C1 segment of cervical spinal cord (tissue), 14 donors: ENCODE results near the gene FGF18.

Source experiments
- DNase-seq, 14 donors: peaks; one replicate each; lab custom pipeline; 2025; lab: John Stamatoyannopoulos, UW

Gene FGF18

GRCh38 chr5:171422902-171423663 lies 3.6 kb downstream of the FGF18 start:
- no peak for DNase-seq

- no peak for DNase-seq
Observed at GRCh38 chr5:171424726-171425125, 5.3 kb downstream of the FGF18 start.

- no peak for DNase-seq
Observed at GRCh38 chr5:171425596-171426244, 6.3 kb downstream of the FGF18 start.

GRCh38 chr5:171426266-171426665 lies 6.8 kb downstream of the FGF18 start:
- no peak for DNase-seq

- no peak for DNase-seq
Observed at GRCh38 chr5:171426680-171427079, 7.2 kb downstream of the FGF18 start.

- no peak for DNase-seq
Observed at GRCh38 chr5:171427318-171428167, 8.1 kb downstream of the FGF18 start.

- no peak for DNase-seq
Observed at GRCh38 chr5:171428168-171428696, 8.8 kb downstream of the FGF18 start.

GRCh38 chr5:171428809-171429542 lies 9.5 kb downstream of the FGF18 start:
- DNase-seq: no peak

GRCh38 chr5:171429543-171429910 lies 10.1 kb downstream of the FGF18 start:
- DNase-seq: no peak

- DNase-seq: no peak
Observed at GRCh38 chr5:171431251-171431777, 11.9 kb downstream of the FGF18 start.

- DNase-seq: no peak
Observed at GRCh38 chr5:171432076-171432475, 12.6 kb downstream of the FGF18 start.

- no peak for DNase-seq
Observed at GRCh38 chr5:171432583-171433351, 13.3 kb downstream of the FGF18 start.

GRCh38 chr5:171433352-171433698 lies 13.9 kb downstream of the FGF18 start:
- DNase-seq: no peak

- DNase-seq: no peak
Observed at GRCh38 chr5:171433982-171434676, 14.7 kb downstream of the FGF18 start.

GRCh38 chr5:171434874-171435273 lies 15.4 kb downstream of the FGF18 start:
- no peak for DNase-seq

- DNase-seq: no peak
Observed at GRCh38 chr5:171435908-171436307, 16.5 kb downstream of the FGF18 start.

- no peak for DNase-seq
Observed at GRCh38 chr5:171436804-171437285, 17.4 kb downstream of the FGF18 start.

- no peak for DNase-seq
Observed at GRCh38 chr5:171437286-171437821, 17.9 kb downstream of the FGF18 start.

GRCh38 chr5:171438738-171439137 lies 19.3 kb downstream of the FGF18 start:
- DNase-seq: no peak
